K562 treated with DMSO at 1 percent for 48 hours (cell line): Measurements from ENCODE around the gene DLX2. TPM values are rescaled to one million over a fixed set of nuclear protein-coding genes. Genes with fewer than 3 reads are reported as not detected.

ENCODE experiments used
- total RNA-seq: library from RNA; unstranded; fragments of 300-600 nt; gene quantifications from 2 replicates; pipeline ENCODE4 v1.2.3, GENCODE V29; 2022; ENCODE audit warnings: low replicate concordance; ENCODE audit errors: extremely low read depth

Gene DLX2
- total RNA-seq, result not detected in 2 replicates

GRCh38 chr2:172102391-172103359 lies at the start of gene DLX2:
DLX2 (minus strand) TSS chr2:172102900; CDS start chr2:172102538, 362 bp downstream.

GRCh38 chr2:172085460-172086159 lies 17.1 kb downstream of the DLX2 start, which contains the start of gene DLX1:
DLX1 (plus strand) TSS chr2:172085507; CDS start chr2:172085678, 171 bp downstream.

Other genes starting within 250 kb of the DLX2 start
- gene SLC25A12, start 208.7 kb downstream of the DLX2 start, total RNA-seq, result not detected in 2 replicates
- not detected in 2 replicates for gene HAT1, start 180.4 kb downstream of the DLX2 start, total RNA-seq
- gene METAP1D, start 102.9 kb downstream of the DLX2 start, total RNA-seq, result not detected in 2 replicates
- gene DLX1, start 17.4 kb downstream of the DLX2 start, total RNA-seq, result not detected in 2 replicates